Measurements from ENCODE around the gene GRXCR1. TPM values are rescaled to one million over a fixed set of nuclear protein-coding genes. Genes with fewer than 3 reads are reported as not detected.

Gene GRXCR1
- total RNA-seq (not detected), total RNA-seq (0 reads per million in 2 donors)

DNA sequence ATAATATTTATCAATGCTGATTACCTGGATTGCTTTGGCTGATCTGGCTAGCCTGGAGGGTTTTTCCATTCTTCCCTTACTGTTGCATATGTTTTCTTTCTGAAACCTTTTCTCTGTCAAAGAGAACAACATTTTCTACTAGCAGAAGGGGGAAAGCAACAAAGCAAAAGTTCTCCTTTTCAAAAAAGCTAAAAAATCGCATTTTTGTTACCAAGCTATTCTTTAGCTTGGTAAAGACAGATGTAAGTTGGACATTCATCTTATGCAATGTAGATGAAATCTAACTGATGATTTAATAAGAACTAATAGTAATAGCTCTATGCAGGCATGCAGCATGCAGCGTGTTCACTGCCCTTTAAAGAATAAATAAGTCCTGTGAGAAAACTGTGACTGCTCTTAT, at the start of gene GRXCR1:
Gene GRXCR1, plus strand, starts transcription at position 301 of the 400 bp plus-strand sequence. CDS start 554 bp downstream, outside the sequence.
- Mint-ChIP-seq H3K36me3 (ENCODE audit: low read depth) (no peaks in the 10 kb centered on the region), H3K4me3 (no peak within 1 kb of the TSS), H3K27me3 (peaks cover 41% of the 10 kb centered on the region), H3K27ac (no peak within 1 kb of the TSS), H3K4me1 (no peaks in the 10 kb centered on the region)
- DNase-seq (no peak), ATAC-seq (no peak)
- H3K9me3 ChIP-seq (ENCODE audit: control insufficient read depth, low read length, poor library complexity, severe bottlenecking): no peaks in the 10 kb centered on the region

DNA sequence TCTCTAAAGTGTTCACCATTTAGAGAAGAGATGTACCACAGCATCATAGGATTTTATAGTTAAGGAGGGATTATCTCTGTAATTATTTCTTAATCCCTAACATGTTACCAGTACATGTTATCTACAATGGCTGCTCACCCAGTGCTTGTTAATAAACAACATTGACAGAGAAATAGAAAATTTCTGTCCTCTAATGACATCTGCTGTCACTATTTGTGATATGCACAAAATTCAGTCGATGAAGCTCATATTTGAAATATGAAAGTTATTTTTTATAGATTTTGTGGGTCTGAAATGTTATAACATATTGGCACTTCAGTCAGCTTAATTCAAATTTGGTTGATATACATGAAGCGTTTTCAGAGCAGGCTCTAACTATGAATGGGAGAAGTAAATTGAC, 48.8 kb upstream of the GRXCR1 start:
- Mint-ChIP-seq H3K36me3 (ENCODE audit: low read depth) (peaks cover 2% of the 10 kb centered on the region), H3K4me1 (peaks cover 2% of the 10 kb centered on the region), H3K27me3 (peaks cover 6% of the 10 kb centered on the region), H3K4me3 (no peak overlapping the region), H3K27ac (no peak overlapping the region)
- DNase-seq (no peak), ATAC-seq (no peak)
- H3K9me3 ChIP-seq (ENCODE audit: control insufficient read depth, low read length, poor library complexity, severe bottlenecking): no peaks in the 10 kb centered on the region

DNA sequence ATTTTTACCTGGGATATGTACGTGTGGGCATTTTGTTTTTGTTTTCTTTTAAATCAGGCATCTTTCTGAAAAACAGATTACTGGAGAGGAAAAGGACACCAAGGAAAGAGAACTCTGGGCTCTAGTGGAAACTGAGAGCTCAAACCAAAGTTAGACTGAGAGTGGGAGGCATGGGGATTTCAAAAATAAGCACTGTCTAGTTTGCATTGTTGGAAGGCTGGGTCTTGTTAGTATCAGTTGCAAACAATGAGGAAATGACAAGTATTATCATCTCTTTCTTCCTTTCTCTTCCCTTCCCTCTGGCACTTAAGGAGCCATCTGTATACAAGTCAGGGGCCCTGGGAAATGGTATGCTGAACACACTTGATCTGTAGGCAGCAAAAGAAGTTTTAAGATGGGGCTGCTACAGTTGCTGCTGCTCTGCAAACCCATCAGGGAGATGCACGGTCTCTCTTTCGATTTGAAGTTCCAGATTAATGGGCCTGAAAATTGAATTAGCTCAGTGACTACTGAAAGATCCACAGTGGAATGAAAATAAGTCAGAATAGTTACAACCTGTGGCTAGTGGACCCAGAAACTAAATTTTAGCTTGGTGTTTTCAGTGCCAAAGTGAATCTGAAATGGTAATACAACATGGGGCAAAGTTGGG, 48.0 kb upstream of the GRXCR1 start:
- H3K36me3 Mint-ChIP-seq (ENCODE audit: low read depth): peaks cover 2% of the 10 kb centered on the region
- peaks cover 6% of the 10 kb centered on the region for H3K27me3 Mint-ChIP-seq
- no peak overlapping the region for H3K4me3 Mint-ChIP-seq
- H3K4me1 Mint-ChIP-seq: peaks cover 2% of the 10 kb centered on the region
- DNase-seq (no peak), ATAC-seq (no peak)
- peaks cover 4% of the 10 kb centered on the region for H3K9me3 ChIP-seq (ENCODE audit: control insufficient read depth, low read length, poor library complexity, severe bottlenecking)
- H3K27ac Mint-ChIP-seq: no peak overlapping the region

DNA sequence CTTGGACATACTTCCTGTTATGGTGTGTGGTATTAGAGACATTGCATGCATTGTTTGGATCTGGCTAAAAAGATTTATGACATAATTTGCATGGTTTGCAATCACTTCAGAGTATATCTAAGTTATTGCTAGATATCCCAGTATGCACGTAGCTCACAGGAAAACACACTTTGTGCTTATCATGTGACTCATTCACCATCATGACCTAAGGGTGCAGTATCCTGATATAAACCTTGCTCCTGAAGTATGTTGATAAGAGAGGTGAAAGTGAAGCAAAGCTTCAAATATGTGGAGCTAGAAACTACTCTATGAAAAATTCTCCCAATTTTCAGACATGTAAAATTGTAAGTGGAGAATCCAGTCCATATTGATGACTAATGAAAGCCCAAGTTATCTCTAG, 46.9 kb upstream of the GRXCR1 start:
- ATAC-seq (no peak), DNase-seq (no peak)
- H3K36me3 Mint-ChIP-seq (ENCODE audit: low read depth): peaks cover 2% of the 10 kb centered on the region
- H3K9me3 ChIP-seq (ENCODE audit: control insufficient read depth, low read length, poor library complexity, severe bottlenecking): peaks cover 4% of the 10 kb centered on the region
- no peak overlapping the region for H3K4me3 Mint-ChIP-seq
- H3K4me1 Mint-ChIP-seq: peaks cover 2% of the 10 kb centered on the region
- H3K27ac Mint-ChIP-seq: no peak overlapping the region
- peaks cover 6% of the 10 kb centered on the region for H3K27me3 Mint-ChIP-seq

DNA sequence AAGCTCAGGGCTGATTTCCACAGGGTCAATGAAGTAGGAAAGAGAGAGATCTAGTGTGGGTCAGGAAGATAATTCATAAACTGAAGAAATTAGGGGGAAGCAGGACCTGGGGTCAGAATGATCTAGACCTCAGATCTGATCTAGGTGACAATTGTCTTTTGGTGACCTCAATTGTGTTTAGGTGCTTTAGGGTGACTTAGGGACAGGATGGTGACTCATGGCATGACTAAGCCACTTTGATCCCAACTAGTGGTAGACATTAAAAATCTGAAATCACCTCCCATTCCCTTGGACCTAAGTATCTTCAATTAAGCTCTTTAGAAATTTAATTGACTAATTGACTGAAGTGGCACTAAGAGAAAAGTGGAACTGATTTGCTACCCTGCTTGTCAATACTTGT, 36.7 kb upstream of the GRXCR1 start:
- Mint-ChIP-seq H3K4me1 (no peaks in the 10 kb centered on the region), H3K4me3 (no peak overlapping the region), H3K27me3 (peaks cover 18% of the 10 kb centered on the region), H3K27ac (no peak overlapping the region), H3K36me3 (ENCODE audit: low read depth) (no peaks in the 10 kb centered on the region)
- no peaks in the 10 kb centered on the region for H3K9me3 ChIP-seq (ENCODE audit: control insufficient read depth, low read length, poor library complexity, severe bottlenecking)
- DNase-seq: no peak
- no peak for ATAC-seq

DNA sequence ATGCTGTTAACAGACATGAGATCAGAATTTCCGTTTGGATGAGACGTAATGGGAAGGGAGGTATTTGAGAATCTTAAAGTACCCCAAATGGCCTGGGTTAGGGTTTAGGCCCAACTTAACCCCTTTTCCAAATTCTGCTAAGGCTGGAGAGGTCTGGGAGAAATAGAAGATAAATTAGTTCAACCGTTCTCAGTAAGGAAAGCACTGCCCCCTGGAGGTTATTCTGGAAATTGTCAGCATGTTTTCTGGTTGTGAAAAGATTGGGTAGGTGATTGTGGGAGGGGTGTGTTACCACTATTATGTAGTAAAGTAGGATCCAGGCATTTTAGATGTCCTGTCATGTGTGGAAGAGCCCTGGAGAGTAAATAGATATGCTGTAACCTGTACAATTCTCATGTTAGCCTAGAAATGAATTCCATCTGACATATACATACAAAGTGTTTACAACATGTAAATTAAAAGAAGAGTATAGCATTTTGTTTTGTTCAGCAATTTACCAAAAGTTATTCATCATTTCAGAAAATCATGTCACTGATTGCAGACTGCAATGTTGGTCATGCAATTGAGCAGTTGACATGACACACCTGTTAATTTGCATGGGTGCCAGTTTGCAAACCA, 26.8 kb upstream of the GRXCR1 start:
- ATAC-seq: peak; percentile 60
- H3K27ac Mint-ChIP-seq: no peak overlapping the region
- no peaks in the 10 kb centered on the region for H3K36me3 Mint-ChIP-seq (ENCODE audit: low read depth)
- no peaks in the 10 kb centered on the region for H3K9me3 ChIP-seq (ENCODE audit: control insufficient read depth, low read length, poor library complexity, severe bottlenecking)
- peaks cover 3% of the 10 kb centered on the region for H3K4me1 Mint-ChIP-seq
- peaks cover 60% of the 10 kb centered on the region for H3K27me3 Mint-ChIP-seq
- no peak overlapping the region for H3K4me3 Mint-ChIP-seq
- DNase-seq: peak in 1 of 3 donors; percentile 36

DNA sequence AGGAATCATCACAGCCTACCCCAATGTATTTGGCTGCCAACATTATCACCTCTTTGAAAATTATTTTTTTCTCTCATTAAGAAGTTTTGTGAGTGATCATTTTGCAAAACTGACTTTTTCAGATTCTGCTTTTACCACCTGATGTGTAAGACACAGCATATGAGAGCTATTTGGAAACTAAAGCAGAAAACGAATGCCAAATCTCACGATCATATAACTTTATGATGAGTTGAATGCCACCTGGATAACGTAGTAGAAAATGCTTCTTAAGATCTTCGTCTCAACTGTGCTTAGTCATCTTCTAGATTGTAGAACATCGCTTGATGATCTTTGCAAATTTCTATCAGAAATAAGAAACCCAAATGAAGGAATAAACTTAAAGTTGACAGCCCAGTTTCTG, 21.3 kb upstream of the GRXCR1 start:
- Mint-ChIP-seq H3K4me3 (no peak overlapping the region), H3K27ac (no peak overlapping the region), H3K4me1 (no peaks in the 10 kb centered on the region), H3K36me3 (ENCODE audit: low read depth) (no peaks in the 10 kb centered on the region), H3K27me3 (peaks cover 48% of the 10 kb centered on the region)
- H3K9me3 ChIP-seq (ENCODE audit: control insufficient read depth, low read length, poor library complexity, severe bottlenecking): no peaks in the 10 kb centered on the region
- ATAC-seq (no peak), DNase-seq (no peak)

DNA sequence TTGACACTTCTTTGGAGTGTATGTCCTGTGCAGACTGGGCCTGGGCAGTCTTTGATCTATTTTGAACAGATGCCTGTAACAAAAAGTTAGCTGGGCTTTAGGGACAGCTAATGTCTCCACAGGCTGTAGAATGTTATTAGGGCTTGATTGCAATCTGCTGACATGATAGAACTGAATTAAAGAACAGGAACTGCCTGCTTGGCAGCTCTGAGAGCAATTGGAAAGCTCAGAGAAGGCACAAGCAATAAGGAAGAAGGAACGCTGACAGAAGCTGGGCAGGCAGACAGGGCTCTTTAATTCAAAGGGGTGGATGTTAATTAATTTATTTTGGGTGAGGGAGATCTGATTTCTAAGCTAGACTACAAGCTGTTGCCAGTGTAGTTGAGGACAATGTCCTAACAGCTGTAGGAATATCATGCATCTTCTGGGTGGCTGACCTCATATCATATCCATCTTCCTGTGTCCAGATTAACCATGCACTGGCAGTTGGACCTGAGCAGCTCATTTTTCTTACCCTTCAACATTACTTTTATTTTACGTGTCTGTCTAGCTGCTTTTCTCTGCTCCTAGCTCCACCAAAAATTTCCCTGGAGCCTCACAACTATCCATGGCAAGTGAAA, 20.7 kb upstream of the GRXCR1 start:
- H3K9me3 ChIP-seq (ENCODE audit: control insufficient read depth, low read length, poor library complexity, severe bottlenecking): no peaks in the 10 kb centered on the region
- Mint-ChIP-seq H3K27ac (no peak overlapping the region), H3K4me1 (no peaks in the 10 kb centered on the region), H3K4me3 (no peak overlapping the region), H3K27me3 (peaks cover 48% of the 10 kb centered on the region), H3K36me3 (ENCODE audit: low read depth) (no peaks in the 10 kb centered on the region)
- DNase-seq (no peak), ATAC-seq (no peak)

DNA sequence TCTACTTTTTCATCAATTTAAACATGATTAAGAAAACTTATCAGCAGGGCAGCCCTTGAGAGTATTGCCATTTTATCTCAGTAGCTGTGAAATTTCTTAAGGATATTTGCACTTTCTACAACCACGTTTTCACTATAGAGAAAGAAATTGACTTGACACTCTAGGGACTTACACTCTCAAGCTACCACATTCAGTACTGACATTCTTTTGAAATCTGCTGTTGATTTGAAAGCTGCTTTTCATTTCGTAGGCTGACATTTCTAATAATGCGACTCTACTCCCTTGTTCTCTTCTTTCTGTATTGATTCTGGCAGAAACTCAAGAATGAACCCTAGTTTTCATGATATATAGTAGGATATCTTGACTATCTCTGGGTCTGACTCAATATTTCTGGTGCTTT, 13.7 kb upstream of the GRXCR1 start:
- peaks cover 47% of the 10 kb centered on the region for H3K27me3 Mint-ChIP-seq
- H3K4me3 Mint-ChIP-seq: peak overlapping the region; percentile 28
- DNase-seq (no peak), ATAC-seq (no peak)
- H3K4me1 Mint-ChIP-seq: no peaks in the 10 kb centered on the region
- H3K36me3 Mint-ChIP-seq (ENCODE audit: low read depth): no peaks in the 10 kb centered on the region
- no peak overlapping the region for H3K27ac Mint-ChIP-seq
- no peaks in the 10 kb centered on the region for H3K9me3 ChIP-seq (ENCODE audit: control insufficient read depth, low read length, poor library complexity, severe bottlenecking)

DNA sequence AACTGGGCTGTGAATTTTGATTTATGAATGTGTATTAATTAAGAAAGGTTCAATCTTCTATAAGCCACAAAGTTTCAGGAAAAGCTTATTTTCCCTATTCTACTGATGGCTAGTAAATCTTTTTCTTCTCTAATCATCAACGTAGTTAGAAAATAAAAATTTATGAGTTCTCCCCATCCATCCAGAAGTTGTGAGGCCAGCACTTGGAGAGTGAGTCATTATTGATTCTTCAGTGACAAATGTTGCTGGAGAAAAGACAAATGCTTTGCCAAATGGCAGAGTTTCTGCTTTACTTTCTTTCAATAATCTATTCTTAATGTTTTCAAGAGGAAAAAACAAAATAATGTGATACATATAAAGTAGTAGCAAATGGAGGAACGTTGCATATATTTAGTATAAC, 11.3 kb upstream of the GRXCR1 start:
- Mint-ChIP-seq H3K36me3 (ENCODE audit: low read depth) (no peaks in the 10 kb centered on the region), H3K4me3 (no peak overlapping the region), H3K27me3 (peaks cover 40% of the 10 kb centered on the region), H3K4me1 (no peaks in the 10 kb centered on the region), H3K27ac (no peak overlapping the region)
- DNase-seq: no peak
- ATAC-seq: no peak
- no peaks in the 10 kb centered on the region for H3K9me3 ChIP-seq (ENCODE audit: control insufficient read depth, low read length, poor library complexity, severe bottlenecking)

DNA sequence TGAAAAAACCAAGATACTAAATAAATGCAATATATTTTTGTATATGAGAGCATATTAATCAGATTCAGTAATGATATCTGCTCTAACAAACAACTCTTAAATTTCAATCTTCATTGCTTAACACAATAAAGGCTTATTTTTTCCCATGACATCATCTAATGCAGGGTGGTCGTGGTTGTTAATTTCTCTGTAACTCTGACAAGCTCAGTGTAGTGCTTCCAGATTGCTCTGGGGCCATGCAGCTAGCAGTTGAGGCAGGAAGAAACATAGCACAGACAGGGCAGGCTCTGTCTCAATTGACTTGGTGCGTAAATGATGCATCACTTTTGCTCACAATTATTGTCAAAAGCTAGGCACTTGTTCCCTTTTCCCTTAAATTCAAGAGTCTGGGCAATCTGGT, 869 bp upstream of the GRXCR1 start:
- no peaks in the 10 kb centered on the region for H3K9me3 ChIP-seq (ENCODE audit: control insufficient read depth, low read length, poor library complexity, severe bottlenecking)
- ATAC-seq (no peak), DNase-seq (no peak)
- H3K36me3 Mint-ChIP-seq (ENCODE audit: low read depth): no peaks in the 10 kb centered on the region
- H3K27ac Mint-ChIP-seq: no peak overlapping the region
- no peak overlapping the region for H3K4me3 Mint-ChIP-seq
- H3K4me1 Mint-ChIP-seq: no peaks in the 10 kb centered on the region
- peaks cover 41% of the 10 kb centered on the region for H3K27me3 Mint-ChIP-seq

DNA sequence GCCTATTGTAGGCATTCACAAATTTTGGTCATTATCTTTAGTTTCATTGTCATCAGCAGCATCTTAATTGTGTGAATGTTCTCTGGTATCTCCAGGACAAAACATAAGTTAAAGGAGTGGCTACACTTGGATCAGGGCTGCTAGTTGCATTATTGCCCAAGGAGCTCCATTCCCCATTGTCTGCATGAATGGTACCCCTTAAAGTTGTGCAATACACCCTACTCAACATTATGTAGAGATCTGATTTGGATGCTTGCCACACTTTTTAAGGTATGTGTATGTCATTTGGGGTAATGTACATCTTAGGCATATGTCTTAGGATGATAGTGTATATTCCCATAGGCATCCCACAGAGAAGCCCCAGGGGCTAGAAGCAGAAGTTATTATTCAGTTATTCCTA, 2.9 kb downstream of the GRXCR1 start:
- no peaks in the 10 kb centered on the region for H3K9me3 ChIP-seq (ENCODE audit: control insufficient read depth, low read length, poor library complexity, severe bottlenecking)
- no peak for DNase-seq
- H3K4me1 Mint-ChIP-seq: no peaks in the 10 kb centered on the region
- no peak overlapping the region for H3K4me3 Mint-ChIP-seq
- peaks cover 30% of the 10 kb centered on the region for H3K27me3 Mint-ChIP-seq
- H3K36me3 Mint-ChIP-seq (ENCODE audit: low read depth): no peaks in the 10 kb centered on the region
- ATAC-seq: no peak
- H3K27ac Mint-ChIP-seq: no peak overlapping the region

DNA sequence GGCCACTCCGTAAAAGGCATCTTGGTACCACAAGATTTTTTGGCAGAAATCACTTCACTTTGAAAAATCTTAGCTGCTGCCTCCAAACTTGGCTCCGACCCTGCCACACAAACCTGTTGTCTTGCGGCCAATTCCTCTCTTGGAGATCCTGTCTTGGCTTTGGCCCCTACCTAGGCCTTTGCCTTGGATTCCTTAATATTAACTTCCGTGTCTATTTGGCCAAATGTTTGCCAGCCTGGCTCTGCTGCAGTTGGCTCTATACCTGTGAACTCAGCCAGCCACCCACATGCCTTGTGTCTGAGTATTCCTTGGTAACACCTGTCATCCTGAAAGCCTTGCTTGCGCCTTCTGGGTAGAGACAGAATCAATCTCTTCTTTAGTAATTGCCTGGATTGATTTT, 12.5 kb downstream of the GRXCR1 start:
- no peak for ATAC-seq
- no peaks in the 10 kb centered on the region for H3K36me3 Mint-ChIP-seq (ENCODE audit: low read depth)
- no peaks in the 10 kb centered on the region for H3K4me1 Mint-ChIP-seq
- DNase-seq: no peak
- no peak overlapping the region for H3K27ac Mint-ChIP-seq
- no peaks in the 10 kb centered on the region for H3K9me3 ChIP-seq (ENCODE audit: control insufficient read depth, low read length, poor library complexity, severe bottlenecking)
- H3K4me3 Mint-ChIP-seq: no peak overlapping the region
- H3K27me3 Mint-ChIP-seq: peaks cover 41% of the 10 kb centered on the region

DNA sequence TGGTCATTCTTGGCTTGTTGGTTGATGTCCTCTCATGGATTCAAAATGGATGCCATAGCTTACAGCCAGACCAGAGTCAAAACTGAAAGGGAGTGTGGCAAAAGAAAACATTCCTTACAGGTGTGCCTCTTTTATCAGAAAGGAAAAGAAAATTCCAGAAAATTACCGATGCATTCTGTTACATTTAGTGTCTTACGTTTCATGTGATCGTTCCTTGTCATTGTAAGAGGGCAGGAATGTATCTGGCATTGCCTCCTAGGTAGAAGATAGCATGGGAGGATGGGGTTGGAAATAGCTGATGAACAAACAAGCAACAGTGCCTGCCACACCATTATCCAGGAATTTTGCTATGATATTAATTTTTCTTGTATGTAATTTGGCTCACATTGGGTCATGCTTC, 13.1 kb downstream of the GRXCR1 start:
- Mint-ChIP-seq H3K4me3 (no peak overlapping the region), H3K27ac (no peak overlapping the region), H3K4me1 (no peaks in the 10 kb centered on the region), H3K36me3 (ENCODE audit: low read depth) (no peaks in the 10 kb centered on the region), H3K27me3 (peaks cover 47% of the 10 kb centered on the region)
- no peaks in the 10 kb centered on the region for H3K9me3 ChIP-seq (ENCODE audit: control insufficient read depth, low read length, poor library complexity, severe bottlenecking)
- no peak for ATAC-seq
- no peak for DNase-seq
